Right lobe of liver (tissue), 6 donors: ENCODE data around the gene PTPRN2. TPM values are rescaled to one million over a fixed set of nuclear protein-coding genes. Genes with fewer than 3 reads are reported as not detected.

Source experiments
- ATAC-seq, 4 donors: fragments of 200-7000 bp; cut with Tn5 transposase; one replicate each; pipeline ENCODE4 v1.9.1; 2020; ENCODE audit warnings: mild to moderate bottlenecking in 4 of 4, moderate library complexity in 4 of 4
- DNase-seq, 3 donors: peaks; one replicate each; pipeline ENCODE4 v3.0.0-alpha.2; 2020
- H3K27ac ChIP-seq, 3 donors: fragments of 200-600 bp; one replicate each; pipeline ENCODE4 v1.8.0; 2022
- H3K27me3 ChIP-seq, 2 donors: fragments of 200-600 bp; one replicate each; pipeline ENCODE4 v1.8.0; 2022
- H3K36me3 ChIP-seq, 4 donors: fragments of 200-600 bp; sonication (generic) in 1 of 4; one replicate each; pipeline versions ENCODE4 v1.5.1 to v1.8.0; 2017 to 2022; ENCODE audit warnings: control low read depth in 1 of 4
- H3K4me1 ChIP-seq, 4 donors: fragments of 200-600 bp; sonication (generic) in 1 of 4; one replicate each; pipeline versions ENCODE4 v1.5.1 to v1.8.0; 2017 to 2022; ENCODE audit warnings: control low read depth in 1 of 4
- H3K4me3 ChIP-seq, 3 donors: fragments of 200-600 bp; one replicate each; pipeline ENCODE4 v1.8.0; 2022
- H3K9me3 ChIP-seq, 4 donors: fragments of 200-600 bp; sonication (generic) in 1 of 4; one replicate each; pipeline versions ENCODE4 v1.5.1 to v1.8.0; 2017 to 2022; ENCODE audit warnings: control low read depth in 1 of 4
- CTCF ChIP-seq, 4 donors: fragments of 200-600 bp in 3 of 4; fragments of 450-650 bp in 1 of 4; IDR thresholded peaks; one replicate each; pipeline versions ENCODE4 v1.5.1 to v1.8.0; 2016 to 2022; ENCODE audit warnings: antibody characterized with exemption in 4 of 4, mild to moderate bottlenecking in 2 of 4
- POLR2A ChIP-seq: fragments of 450-650 bp; IDR thresholded peaks from one replicate; pipeline ENCODE4 v1.6.1; 2017; ENCODE audit warnings: antibody characterized with exemption, mild to moderate bottlenecking
- WGBS: methylation state at CpG from one replicate; pipeline ENCODE4 v1.1.6; 2018; ENCODE audit warnings: low coverage, low lambda C conversion rate; ENCODE audit not compliant: insufficient coverage; ENCODE audit errors: missing lambda C conversion rate; 5-methylcytosine and 5-hydroxymethylcytosine counted together
- intact Hi-C, 2 donors: fragments of 100-400 bp; cut with DNase I; formaldehyde crosslinking; loops; one replicate each; pipeline versions ENCODE4 v1.11.2 to v1.14.1; 2022
- total RNA-seq, 6 experiments: library from RNA; depleted of rRNA in 2 of 6; stranded (reverse); fragments of >200 nt in 2 of 6; fragmentation: NEBNext Ultra II Directional in 3 of 6; extraction: Animal tissue kit (Norgen Biotek cat#: 25700) in 3 of 6; gene quantifications; one replicate each; pipeline versions ENCODE4 v1.1.0 to v1.2.4, GENCODE V29; 2016 to 2023
- donor health status: DM: no; HTN: yes; CAD: no.
- donor health status: DM: no; HTN: no; CAD: no.
- donor health status: DM: no; HTN: no; CAD: no.
- donor health status: DM: no; HTN: yes; CAD: no.
- donor health status: DM: no; HTN: yes; CAD: no.

The PTPRN2 gene
- total RNA-seq, 6 experiments from 2014 or later = 0.15 to 0.87 (median 0.67) TPM

GRCh38 chr7:158544708-158545107, 42.9 kb downstream of the PTPRN2 start:
- Histone ChIP-seq H3K4me3 (no peak overlapping the region), H3K27me3 (no peaks in the 10 kb centered on the region), H3K9me3 (no peaks in the 10 kb centered on the region), H3K4me1 (no peaks in the 10 kb centered on the region), H3K27ac (no peak overlapping the region), H3K36me3 (no peaks in the 10 kb centered on the region)
- ATAC-seq (no peak), DNase-seq (no peak)
- intact Hi-C loops = no loop called here
- WGBS = 74% methylated on average over 8 of the region's 8 CpGs
- TF ChIP-seq CTCF (IDR thresholded peaks at IDR 0.05) (no peak), POLR2A (no peak)

GRCh38 chr7:158543840-158544239, 43.8 kb downstream of the PTPRN2 start:
- intact Hi-C loops = no loop called here
- Histone ChIP-seq H3K9me3 (no peaks in the 10 kb centered on the region), H3K4me3 (no peak overlapping the region), H3K27me3 (no peaks in the 10 kb centered on the region), H3K4me1 (no peaks in the 10 kb centered on the region), H3K36me3 (no peaks in the 10 kb centered on the region), H3K27ac (no peak overlapping the region)
- DNase-seq = no peak
- TF ChIP-seq POLR2A (no peak), CTCF (IDR thresholded peaks at IDR 0.05) (no peak)
- no peak for ATAC-seq
- WGBS = 63% methylated on average over 4 of the region's 11 CpGs

GRCh38 chr7:158542651-158543566, 44.7 kb downstream of the PTPRN2 start:
- WGBS = 63% methylated on average over 11 of the region's 19 CpGs
- Histone ChIP-seq H3K4me3 (no peak overlapping the region), H3K4me1 (no peaks in the 10 kb centered on the region), H3K27me3 (no peaks in the 10 kb centered on the region), H3K36me3 (no peaks in the 10 kb centered on the region), H3K9me3 (no peaks in the 10 kb centered on the region), H3K27ac (no peak overlapping the region)
- TF ChIP-seq CTCF (IDR thresholded peaks at IDR 0.05) (no peak), POLR2A (no peak)
- ATAC-seq (no peak), DNase-seq (no peak)
- intact Hi-C loops = no loop called here

- Histone ChIP-seq H3K9me3 (no peaks in the 10 kb centered on the region), H3K4me1 (no peaks in the 10 kb centered on the region), H3K27ac (no peak overlapping the region), H3K36me3 (no peaks in the 10 kb centered on the region), H3K4me3 (no peak overlapping the region), H3K27me3 (no peaks in the 10 kb centered on the region)
- 43% methylated on average over 13 of the region's 13 CpGs for WGBS
- ATAC-seq (no peak), DNase-seq (no peak)
- intact Hi-C loops = no loop called here
- TF ChIP-seq CTCF (IDR thresholded peaks at IDR 0.05) (no peak), POLR2A (no peak)
Observed at GRCh38 chr7:158541346-158542010, 46.1 kb downstream of the PTPRN2 start.
